ENCODE results near the gene C12orf57. TPM values are rescaled to one million over a fixed set of nuclear protein-coding genes. Genes with fewer than 3 reads are reported as not detected.

The C12orf57 gene
- total and polyA plus RNA-seq, 9 of the 15 experiments (the other 6 are each of a cell fraction or from before 2014, with no cell fraction given) = 26.7 to 191 (median 107) TPM

DNA sequence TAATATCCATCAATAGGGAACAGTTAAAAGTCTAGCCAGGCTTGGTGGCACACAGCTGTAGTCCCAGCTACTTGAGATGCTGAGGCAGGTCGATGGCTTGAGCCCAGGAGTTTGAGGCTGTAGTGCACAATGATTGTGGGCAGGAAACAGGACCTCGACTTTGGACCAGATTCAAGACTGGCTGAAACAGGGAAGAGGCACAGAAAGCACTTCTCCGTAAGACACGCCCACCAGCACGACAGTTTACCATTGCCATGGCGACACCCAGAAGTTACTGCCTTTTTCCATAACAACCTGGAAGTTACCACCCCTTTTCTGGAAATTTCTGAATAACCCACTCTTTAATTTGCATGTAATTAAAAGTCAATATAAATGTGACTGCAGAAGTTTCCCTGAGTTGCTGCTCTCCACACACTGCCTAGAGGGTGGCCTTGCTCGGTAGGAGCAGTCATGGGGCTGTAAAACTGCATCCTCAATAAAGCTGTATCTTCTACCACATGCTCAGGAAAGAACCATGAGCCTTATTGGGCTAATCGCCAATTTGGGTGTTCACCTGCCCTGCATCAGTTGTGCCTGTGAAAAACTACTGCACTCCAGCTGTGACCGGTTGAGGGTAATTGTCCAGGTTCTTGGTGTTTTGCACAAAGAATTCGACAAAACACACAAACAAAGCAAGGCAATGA lies 43.8 kb upstream of the C12orf57 start (continued):
- no peak for TF ChIP-seq SRF (CRISPR knock-in tag; IDR thresholded peaks at IDR 0.05)

DNA sequence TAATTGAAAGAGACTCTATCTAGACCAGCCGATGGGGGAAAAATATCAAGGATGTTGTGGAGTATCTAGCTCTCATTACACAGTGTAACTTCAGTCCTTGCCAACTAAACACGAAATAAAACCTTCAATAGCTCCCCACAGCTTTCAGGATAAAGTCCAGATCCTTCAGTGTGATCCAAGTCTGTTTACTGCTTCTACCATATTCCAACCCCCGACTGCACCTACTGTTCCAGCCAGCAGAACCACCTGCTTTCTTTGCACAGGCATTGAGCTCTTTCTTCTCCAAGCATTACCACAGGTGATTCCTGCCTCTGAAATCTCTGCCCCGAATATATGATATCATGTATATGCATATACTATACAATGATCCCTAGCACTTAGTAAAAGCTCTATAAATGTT lies 41.4 kb upstream of the C12orf57 start:
- ATAC-seq (no peak), DNase-seq (ENCODE audit: extremely low read depth in 1 of 4, low spot score in 3 of 4) (no peak), FAIRE-seq (no peak)
- no peak overlapping the region for H3K27ac ChIP-seq (ENCODE audit: extremely low read depth, low read depth, low read length)
- no peak overlapping the region for H3K4me2 ChIP-seq (ENCODE audit: insufficient read depth, low read length)
- ChIA-PET POLR2A (interaction anchor here (0.6 to 0.9 kb wide), 3 partner anchors 12 to 44 kb away, joined by 3 to 5 read pairs (median 3); no protein-coding TSS in a partner anchor), CTCF (ENCODE audit: low intra/inter-chr PET ratio) (no interaction called here)
- H3K79me2 ChIP-seq (ENCODE audit: control insufficient read depth, insufficient read depth, low read length) = no peaks in the 10 kb centered on the region
- in situ Hi-C loops (cut with MboI) (no loop called here), intact Hi-C loops (cut with micrococcal nuclease) (no loop called here)
- peaks cover 13 to 25% of the 10 kb centered on the region in 2 experiments for H3K4me1 ChIP-seq (replicated peaks in 1 of 2; ENCODE audit: control insufficient read depth in 2 of 2, insufficient read depth in 2 of 2, low read length in 2 of 2)
- no TSS peak for BruUV-seq (replicated peaks)
- 60% methylated on average over 4 of the region's 4 CpGs for WGBS (ENCODE audit: insufficient coverage, low coverage, missing lambda C conversion rate)
- no peaks in the 10 kb centered on the region for H3K9me1 ChIP-seq (ENCODE audit: control insufficient read depth, insufficient read depth, low read length)
- no peaks in the 10 kb centered on the region for H4K20me1 ChIP-seq (replicated peaks; ENCODE audit: control insufficient read depth, insufficient read depth, low read length)
- no peak overlapping the region for H2AFZ ChIP-seq (ENCODE audit: low read depth, low read length)
- H3K9ac ChIP-seq (ENCODE audit: insufficient read depth in 1 of 2, low read depth in 2 of 2, low read length in 2 of 2) = no peak overlapping the region
- H3K9me3 ChIP-seq (replicated peaks; ENCODE audit: control insufficient read depth, insufficient read depth, low read depth, low read length) = no peaks in the 10 kb centered on the region; the same call in 1 of the 2 replicates
- no peaks in the 10 kb centered on the region for H3K27me3 ChIP-seq (ENCODE audit: control insufficient read depth in 2 of 2, insufficient read depth in 2 of 2, low read length in 2 of 2)
- H3K4me3 ChIP-seq = no peak overlapping the region
- H3K36me3 ChIP-seq (ENCODE audit: control insufficient read depth, insufficient read depth, low read length) = no peaks in the 10 kb centered on the region
- TF ChIP-seq DACH1 (IDR thresholded peaks at IDR 0.05; ENCODE audit: partially characterized antibody) (no peak), ZNF583 (CRISPR knock-in tag; IDR thresholded peaks at IDR 0.05) (no peak), POLR2B (IDR thresholded peaks at IDR 0.05; ENCODE audit: low read depth, partially characterized antibody) (no peak), SP2 (IDR thresholded peaks at IDR 0.05; ENCODE audit: extremely low read depth, low read depth, low read length, poor library complexity, severe bottlenecking) (no peak), NFRKB (IDR thresholded peaks at IDR 0.05; ENCODE audit: low read depth) (no peak)
- TF ChIP-seq, protein P1, sequence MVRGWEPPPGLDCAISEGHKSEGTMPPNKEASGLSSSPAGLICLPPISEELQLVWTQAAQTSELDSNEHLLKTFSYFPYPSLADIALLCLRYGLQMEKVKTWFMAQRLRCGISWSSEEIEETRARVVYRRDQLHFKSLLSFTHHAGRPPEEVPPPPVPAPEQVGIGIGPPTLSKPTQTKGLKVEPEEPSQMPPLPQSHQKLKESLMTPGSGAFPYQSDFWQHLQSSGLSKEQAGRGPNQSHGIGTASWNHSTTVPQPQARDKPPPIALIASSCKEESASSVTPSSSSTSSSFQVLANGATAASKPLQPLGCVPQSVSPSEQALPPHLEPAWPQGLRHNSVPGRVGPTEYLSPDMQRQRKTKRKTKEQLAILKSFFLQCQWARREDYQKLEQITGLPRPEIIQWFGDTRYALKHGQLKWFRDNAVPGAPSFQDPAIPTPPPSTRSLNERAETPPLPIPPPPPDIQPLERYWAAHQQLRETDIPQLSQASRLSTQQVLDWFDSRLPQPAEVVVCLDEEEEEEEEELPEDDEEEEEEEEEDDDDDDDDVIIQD (CRISPR knock-in tag; IDR thresholded peaks at IDR 0.05) = no peak
- TF ChIP-seq, protein P2, sequence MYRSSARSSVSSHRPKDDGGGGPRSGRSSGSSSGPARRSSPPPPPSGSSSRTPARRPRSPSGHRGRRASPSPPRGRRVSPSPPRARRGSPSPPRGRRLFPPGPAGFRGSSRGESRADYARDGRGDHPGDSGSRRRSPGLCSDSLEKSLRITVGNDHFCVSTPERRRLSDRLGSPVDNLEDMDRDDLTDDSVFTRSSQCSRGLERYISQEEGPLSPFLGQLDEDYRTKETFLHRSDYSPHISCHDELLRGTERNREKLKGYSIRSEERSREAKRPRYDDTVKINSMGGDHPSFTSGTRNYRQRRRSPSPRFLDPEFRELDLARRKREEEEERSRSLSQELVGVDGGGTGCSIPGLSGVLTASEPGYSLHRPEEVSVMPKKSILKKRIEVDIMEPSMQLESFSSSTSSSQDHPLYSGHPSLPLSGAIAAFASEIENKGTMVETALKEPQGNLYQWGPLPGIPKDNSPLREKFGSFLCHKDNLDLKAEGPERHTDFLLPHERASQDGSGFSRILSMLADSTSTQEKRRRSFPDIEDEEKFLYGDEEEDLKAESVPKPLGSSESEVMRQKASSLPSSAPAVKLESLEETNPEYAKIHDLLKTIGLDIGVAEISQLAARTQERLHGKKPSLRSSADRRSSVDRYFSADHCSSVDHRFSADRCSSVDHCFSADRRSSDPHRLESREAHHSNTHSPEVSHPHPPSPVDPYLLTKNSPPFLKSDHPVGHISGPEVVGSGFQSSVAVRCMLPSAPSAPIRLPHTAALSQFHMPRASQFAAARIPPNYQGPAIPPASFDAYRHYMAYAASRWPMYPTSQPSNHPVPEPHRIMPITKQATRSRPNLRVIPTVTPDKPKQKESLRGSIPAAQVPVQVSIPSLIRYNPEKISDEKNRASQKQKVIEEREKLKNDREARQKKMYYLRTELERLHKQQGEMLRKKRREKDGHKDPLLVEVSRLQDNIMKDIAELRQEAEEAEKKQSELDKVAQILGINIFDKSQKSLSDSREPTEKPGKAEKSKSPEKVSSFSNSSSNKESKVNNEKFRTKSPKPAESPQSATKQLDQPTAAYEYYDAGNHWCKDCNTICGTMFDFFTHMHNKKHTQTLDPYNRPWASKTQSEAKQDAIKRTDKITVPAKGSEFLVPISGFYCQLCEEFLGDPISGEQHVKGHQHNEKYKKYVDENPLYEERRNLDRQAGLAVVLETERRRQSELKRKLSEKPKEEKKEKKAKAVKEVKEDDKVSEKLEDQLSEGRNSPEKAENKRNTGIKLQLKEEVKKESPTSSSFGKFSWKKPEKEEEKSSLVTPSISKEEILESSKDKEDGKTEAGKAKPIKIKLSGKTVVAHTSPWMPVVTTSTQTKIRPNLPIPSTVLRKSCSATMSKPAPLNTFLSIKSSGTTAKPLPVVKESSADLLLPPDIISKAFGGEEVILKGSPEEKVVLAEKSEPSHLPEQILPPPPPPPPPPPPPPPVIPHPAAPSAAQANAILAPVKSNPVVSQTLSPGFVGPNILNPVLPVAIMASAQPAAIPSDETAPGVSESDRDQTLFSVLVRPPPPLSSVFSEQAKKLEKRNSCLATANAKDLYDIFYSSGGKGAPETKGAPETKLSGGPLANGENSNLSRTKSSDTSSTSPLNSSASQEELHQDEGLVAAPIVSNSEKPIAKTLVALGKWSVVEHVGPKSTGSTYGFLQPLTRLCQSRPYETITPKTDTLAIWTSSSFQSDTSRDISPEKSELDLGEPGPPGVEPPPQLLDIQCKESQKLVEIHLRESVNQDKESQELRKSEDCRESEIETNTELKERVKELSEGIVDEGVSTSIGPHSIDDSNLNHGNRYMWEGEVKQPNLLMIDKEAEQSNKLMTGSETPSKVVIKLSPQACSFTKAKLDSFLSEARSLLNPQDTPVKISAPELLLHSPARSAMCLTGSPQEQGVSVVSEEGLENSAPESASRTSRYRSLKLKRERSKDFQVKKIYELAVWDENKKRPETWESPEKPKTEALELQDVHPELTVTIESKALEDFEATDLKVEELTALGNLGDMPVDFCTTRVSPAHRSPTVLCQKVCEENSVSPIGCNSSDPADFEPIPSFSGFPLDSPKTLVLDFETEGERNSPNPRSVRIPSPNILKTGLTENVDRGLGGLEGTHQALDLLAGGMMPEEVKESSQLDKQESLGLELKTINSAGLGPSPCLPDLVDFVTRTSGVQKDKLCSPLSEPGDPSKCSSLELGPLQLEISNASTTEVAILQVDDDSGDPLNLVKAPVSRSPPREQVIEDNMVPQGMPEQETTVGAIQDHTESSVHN (IDR thresholded peaks at IDR 0.05; ENCODE audit: borderline replicate concordance in 1 of 2, low read depth in 1 of 2) = no peak
